HG02610 (cell line): ENCODE results near the gene SRRM4.

ENCODE experiments used
- ATAC-seq: cut with Tn5 transposase; IDR thresholded peaks from one replicate; pipeline ENCODE4 v1.9.1; 2021; ENCODE audit warnings: mild to moderate bottlenecking, moderate library complexity; ENCODE audit not compliant: unreplicated experiment

The SRRM4 gene

DNA sequence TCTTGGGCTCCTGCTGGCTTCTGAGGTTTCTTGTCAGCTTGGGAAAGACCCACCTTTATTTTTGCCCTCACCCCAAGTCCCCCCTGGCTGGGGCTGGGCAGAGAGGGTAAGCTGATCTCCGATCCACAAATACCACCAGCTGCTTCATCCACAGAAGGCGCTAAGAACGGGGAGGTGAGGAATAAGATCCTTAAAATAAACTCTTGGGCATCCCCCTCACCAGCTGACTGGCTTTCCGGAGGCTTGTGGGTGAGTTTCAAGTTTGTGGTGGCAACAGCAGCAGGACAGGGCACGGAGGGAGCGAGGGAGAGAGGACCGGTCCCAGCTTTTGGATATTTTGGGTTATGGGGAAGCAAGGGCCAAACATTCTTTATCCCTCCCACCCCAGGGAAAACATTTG lies 176.6 kb downstream of the SRRM4 start:
- ATAC-seq, result no peak

DNA sequence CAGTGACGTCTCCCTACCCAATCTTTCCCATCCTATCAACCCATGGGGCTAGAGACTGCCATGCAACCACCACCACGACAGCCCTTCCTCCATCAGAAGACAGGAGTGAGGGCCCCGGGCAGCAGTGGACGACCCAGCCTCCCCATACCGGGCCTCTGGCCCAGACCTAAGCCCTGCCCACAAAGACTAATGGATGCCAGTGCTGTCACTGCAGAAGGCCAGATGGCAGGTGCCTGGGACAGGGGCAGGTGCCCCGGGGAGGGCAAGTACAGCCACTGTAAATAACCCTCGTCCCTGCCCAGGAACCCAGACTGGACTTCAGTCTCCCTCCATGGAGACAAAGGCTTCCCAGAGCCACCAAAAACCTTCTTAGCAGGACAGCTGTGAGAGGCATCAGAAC lies 177.1 kb downstream of the SRRM4 start:
- no peak for ATAC-seq

DNA sequence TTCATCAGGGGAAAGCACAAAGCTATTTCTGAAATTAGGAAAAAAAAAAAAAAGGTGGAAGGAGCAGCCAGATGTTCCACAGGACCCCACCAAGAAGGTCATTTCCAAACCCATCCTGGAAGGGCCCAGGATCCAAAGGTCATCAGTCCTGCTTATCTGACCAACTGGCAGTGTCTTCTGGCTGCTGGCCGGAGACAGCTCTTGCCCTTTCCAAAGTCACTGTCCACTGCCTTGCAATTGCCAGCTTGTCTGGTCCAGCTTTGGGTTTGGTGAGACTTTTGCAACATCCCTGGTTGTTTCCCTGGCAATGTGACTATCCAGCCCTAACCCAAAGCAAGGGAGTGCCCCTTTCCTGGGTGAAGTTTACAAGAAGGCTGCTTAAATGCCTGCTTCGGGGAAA lies 178.5 kb downstream of the SRRM4 start:
- no peak for ATAC-seq

DNA sequence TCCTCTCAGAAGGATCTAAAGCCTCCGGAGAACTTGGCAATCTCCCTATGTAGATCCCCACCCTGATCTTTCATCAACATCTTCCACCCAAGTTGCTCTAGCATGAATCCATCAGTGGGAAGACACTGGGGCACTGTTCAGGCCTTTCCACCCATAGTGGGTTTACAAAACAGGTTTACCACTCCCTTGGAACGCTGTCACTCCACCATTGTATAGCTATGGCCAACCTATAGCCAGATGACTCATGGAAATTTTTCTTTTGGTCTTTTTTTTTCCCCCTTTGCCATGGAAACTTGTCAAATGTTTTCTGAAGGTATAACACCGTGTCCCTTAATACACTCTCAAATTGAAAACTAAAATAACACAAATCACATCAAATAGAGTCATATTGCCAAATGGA lies 186.6 kb downstream of the SRRM4 start:
- no peak for ATAC-seq

- no peak for ATAC-seq
Observed at GRCh38 chr12:119168721-119169120, 187.4 kb downstream of the SRRM4 start.

DNA sequence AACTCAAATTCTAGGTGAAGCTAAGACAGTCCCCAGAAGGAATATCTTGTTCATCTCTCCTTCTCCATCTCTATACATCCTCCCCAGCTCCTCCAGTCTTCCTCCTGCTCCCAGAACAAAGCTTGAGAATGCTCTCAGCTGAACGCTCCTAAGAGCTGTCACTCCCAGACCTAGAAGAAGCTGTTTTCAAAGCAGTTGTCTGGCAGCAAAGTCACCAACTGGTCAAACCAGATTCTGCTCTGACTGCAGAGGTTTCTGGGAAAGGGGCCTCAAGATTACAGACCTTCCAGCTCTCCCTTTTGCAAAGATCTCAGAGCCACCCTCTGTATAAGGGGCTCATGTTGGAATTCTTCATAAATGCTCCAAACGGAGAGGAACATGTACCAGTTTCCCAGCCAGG lies 187.8 kb downstream of the SRRM4 start:
- no peak for ATAC-seq

GRCh38 chr12:119171291-119171690 lies 189.9 kb downstream of the SRRM4 start:
- no peak for ATAC-seq

- ATAC-seq, result no peak
Observed at GRCh38 chr12:119171691-119172425, 190.5 kb downstream of the SRRM4 start.

- no peak for ATAC-seq
Observed at GRCh38 chr12:119175081-119175480, 193.7 kb downstream of the SRRM4 start.

DNA sequence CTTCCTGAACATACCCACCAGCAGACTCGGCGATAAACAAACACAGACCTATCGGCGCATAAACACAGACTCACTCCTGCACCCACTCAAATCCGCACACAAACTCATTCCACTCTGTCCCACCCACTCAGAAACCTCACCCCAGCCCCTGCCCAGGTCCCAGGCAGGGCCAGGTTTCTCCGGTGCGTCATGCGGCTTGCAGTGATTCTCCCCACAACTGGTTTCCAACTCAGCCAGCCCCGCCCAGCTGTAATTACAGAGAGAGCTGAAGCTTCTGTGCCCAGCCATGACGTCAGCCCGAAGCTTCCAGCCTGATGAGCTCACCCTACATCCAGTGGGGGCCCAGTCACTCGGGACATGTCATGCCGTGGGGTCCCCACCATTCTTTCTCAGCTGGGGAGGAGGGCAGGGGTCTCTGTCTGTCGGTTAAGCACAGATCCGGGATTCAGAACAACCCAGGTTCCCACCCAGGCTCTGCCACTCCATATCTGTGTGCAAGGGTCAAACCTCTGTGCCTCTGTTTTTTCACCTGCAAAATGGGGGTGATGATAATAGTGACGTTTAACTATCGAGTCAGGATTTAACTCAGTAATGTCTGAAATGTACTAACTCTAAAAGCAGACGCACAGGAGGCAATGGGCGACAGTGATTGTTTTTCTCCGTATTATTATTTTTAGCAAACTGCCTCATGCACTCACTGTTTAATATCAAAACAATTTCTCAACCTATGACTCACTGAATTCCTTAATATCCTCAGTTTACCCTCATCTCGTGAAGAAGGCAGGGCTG lies 195.1 kb downstream of the SRRM4 start:
- ATAC-seq, result no peak

DNA sequence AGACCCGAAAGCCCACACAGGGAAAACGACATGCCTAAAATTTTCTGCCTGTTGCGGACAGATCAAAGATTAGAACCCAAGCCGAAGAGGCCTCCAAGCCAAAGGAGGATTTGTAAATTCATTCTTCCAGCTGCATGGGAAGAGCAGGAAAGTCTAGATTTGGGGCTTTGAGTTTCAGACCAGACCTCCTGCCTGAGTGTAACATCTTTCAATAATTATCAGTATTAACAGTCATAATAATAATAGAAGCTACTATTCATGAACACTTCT lies 195.7 kb downstream of the SRRM4 start:
- ATAC-seq, result no peak

- ATAC-seq, result no peak
Observed at GRCh38 chr12:119177724-119178380, 196.5 kb downstream of the SRRM4 start.

- no peak for ATAC-seq
Observed at GRCh38 chr12:119178544-119179334, 197.4 kb downstream of the SRRM4 start, which contains the start of gene HSPB8. Gene HSPB8 (plus strand): TSS chr12:119178931. CDS start chr12:119179313, 382 bp downstream.

DNA sequence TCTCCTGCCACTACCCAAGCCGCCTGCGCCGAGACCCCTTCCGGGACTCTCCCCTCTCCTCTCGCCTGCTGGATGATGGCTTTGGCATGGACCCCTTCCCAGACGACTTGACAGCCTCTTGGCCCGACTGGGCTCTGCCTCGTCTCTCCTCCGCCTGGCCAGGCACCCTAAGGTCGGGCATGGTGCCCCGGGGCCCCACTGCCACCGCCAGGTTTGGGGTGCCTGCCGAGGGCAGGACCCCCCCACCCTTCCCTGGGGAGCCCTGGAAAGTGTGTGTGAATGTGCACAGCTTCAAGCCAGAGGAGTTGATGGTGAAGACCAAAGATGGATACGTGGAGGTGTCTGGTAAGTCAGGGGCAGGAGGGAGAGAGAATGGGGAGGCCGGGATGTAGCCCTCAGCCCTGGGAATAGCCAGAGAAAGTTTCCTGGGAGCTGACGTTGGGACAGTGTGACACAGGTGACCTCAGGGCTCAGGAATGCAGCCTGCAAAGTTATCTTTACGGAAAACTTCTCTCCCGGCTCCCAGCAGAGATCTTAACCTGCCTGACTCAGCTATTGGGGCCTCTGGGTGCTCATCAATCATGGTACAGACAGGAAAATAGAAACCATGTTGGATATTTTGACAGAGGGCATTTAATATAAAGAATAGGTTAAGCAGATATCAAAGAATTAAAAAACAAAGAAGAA lies 198.1 kb downstream of the SRRM4 start:
- no peak for ATAC-seq

- ATAC-seq, result no peak
Observed at GRCh38 chr12:119180380-119181040, 199.2 kb downstream of the SRRM4 start.

GRCh38 chr12:119181202-119181601 lies 199.9 kb downstream of the SRRM4 start:
- ATAC-seq, result no peak

- ATAC-seq, result no peak
Observed at GRCh38 chr12:119181944-119182343, 200.6 kb downstream of the SRRM4 start.

- ATAC-seq, result no peak
Observed at GRCh38 chr12:119182701-119183493, 201.6 kb downstream of the SRRM4 start.

DNA sequence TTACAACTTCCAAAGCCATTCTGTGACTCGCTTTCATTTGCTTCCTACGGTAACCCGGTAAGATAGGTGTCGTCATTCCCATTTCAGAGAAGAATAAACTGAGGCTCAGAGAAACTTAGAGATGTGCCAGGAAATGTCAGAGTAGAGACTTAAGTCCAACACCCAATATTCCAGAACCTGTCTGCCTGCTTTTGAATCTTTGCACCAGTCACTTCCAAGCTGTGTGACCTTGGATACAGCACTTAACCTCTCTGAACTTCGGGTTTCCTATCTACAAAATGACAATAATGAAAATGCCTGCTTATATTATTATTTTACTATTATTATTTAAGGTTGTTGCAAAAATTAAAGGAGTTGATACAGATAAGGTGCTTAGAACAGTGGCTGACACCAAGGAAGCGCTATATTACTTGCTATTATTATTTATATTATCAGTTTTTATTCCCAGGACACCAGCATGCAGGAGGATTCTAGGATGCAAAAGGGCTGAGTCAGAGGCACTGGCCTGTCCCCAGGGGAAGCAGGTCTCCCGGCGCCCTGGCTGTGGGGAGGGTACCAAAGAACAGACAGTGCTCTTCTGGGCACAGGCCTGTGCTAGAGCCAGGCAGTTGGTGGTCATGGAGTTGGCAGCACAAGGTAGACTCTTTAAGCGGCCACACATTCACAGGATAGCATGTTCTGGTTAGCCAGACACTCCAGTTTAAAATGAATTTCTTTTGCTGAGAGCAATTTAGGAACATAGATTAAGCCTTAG lies 202.8 kb downstream of the SRRM4 start:
- no peak for ATAC-seq
